Common myeloid progenitor, CD34-positive (primary cell): ENCODE results near the gene CLDN3.
A peak's percentile ranks its signal among the peaks of the same experiment; 100 is the strongest.
"Not testable (repeated sequence)": the region's sequence is repeated elsewhere in the genome, so short reads cannot be mapped to it uniquely, and the experiment has no call there.

Experiments used
- CTCF ChIA-PET: fragments of 350-600 bp; sonication (Branson Sonifier 250); formaldehyde crosslinking; loops from one replicate; lab custom pipeline; 2021; ENCODE audit warnings: antibody characterized with exemption; lab: Charles Lee
- POLR2A ChIA-PET: fragments of 350-600 bp; sonication (Branson Sonifier 250); formaldehyde crosslinking; loops from one replicate; lab custom pipeline; 2021; ENCODE audit warnings: antibody characterized with exemption; lab: Charles Lee
- DNase-seq, 3 donors: peaks; one replicate each; pipeline versions ENCODE4 v3.0.0 to v3.0.0-alpha.2; 2013
- H3K27ac ChIP-seq, 2 experiments: 1 replicate in 1 of 2; 2 replicates in 1 of 2; pipeline ENCODE4 v1.7.0; 2013; ENCODE audit warnings: inconsistent platforms in 2 of 2, low read length in 2 of 2, mild to moderate bottlenecking in 2 of 2, low read depth in 1 of 2, moderate library complexity in 1 of 2; ENCODE audit not compliant: severe bottlenecking in 2 of 2, insufficient read depth in 1 of 2, poor library complexity in 1 of 2
- H3K27me3 ChIP-seq, 5 experiments: replicated peaks in 2 of 5; 1 replicate in 3 of 5; 2 replicates in 2 of 5; pipeline versions ENCODE4 v1.6.1 to v1.7.0; 2013; ENCODE audit warnings: low read length in 4 of 5, mild to moderate bottlenecking in 2 of 5, moderate library complexity in 2 of 5, inconsistent platforms in 1 of 5; ENCODE audit not compliant: insufficient read depth in 5 of 5, control insufficient read depth in 4 of 5
- H3K36me3 ChIP-seq, 4 experiments: 1 replicate in 2 of 4; 2 replicates in 2 of 4; pipeline versions ENCODE4 v1.6.1 to v1.7.0; 2013; ENCODE audit warnings: low read length in 3 of 4, control low read depth in 1 of 4, mild to moderate bottlenecking in 1 of 4; ENCODE audit not compliant: control insufficient read depth in 4 of 4, insufficient read depth in 4 of 4
- H3K4me1 ChIP-seq, 4 experiments: 1 replicate in 3 of 4; 2 replicates in 1 of 4; pipeline versions ENCODE4 v1.6.1 to v1.7.1; 2013; ENCODE audit warnings: low read length in 3 of 4, mild to moderate bottlenecking in 3 of 4, control low read depth in 1 of 4, inconsistent platforms in 1 of 4, moderate library complexity in 1 of 4; ENCODE audit not compliant: control insufficient read depth in 4 of 4, insufficient read depth in 4 of 4; ENCODE audit errors: control extremely low read depth in 1 of 4
- H3K4me3 ChIP-seq, 7 experiments: 1 replicate in 4 of 7; 2 replicates in 3 of 7; pipeline versions ENCODE4 v1.5.1 to v1.7.0; 2013; ENCODE audit warnings: mild to moderate bottlenecking in 7 of 7, low read length in 6 of 7, moderate library complexity in 6 of 7, inconsistent platforms in 2 of 7, low read depth in 2 of 7, control low read depth in 1 of 7; ENCODE audit not compliant: insufficient read depth in 4 of 7, control insufficient read depth in 1 of 7; ENCODE audit errors: extremely low read depth in 1 of 7
- H3K9me3 ChIP-seq, 5 experiments: 1 replicate in 4 of 5; 2 replicates in 1 of 5; pipeline versions ENCODE4 v1.6.1 to v1.7.1; 2013; ENCODE audit warnings: low read length in 4 of 5, mild to moderate bottlenecking in 2 of 5, inconsistent platforms in 1 of 5, low read depth in 1 of 5, moderate library complexity in 1 of 5; ENCODE audit not compliant: control insufficient read depth in 4 of 5, insufficient read depth in 2 of 5; ENCODE audit errors: control extremely low read depth in 1 of 5
- WGBS: methylation state at CpG from one replicate; pipeline ENCODE4 v1.1.5; 2013; ENCODE audit not compliant: insufficient coverage; 5-methylcytosine and 5-hydroxymethylcytosine counted together

Gene CLDN3

DNA sequence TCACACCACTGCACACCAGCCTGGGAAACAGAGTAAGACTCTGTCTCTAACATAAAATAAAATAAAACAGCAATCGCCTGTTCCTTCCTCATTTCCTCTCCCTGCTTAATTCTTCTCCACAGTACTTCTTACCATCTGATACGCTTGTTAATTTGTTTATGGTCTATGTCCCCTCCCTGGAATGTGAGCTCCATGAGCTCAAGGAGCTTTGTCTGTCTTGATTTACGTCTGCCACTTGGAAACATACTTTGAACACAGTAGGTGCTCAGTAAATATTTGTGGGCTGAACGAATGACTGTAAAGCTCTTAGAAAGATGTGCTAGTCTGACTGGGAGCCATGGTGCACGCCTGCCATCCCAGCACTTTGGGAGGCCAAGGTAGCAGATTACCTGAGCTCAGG is 41.5 kb downstream of the CLDN3 start:
- Histone ChIP-seq H3K27me3 (peaks cover 0 to 84% (median 14%) of the 10 kb centered on the region in 5 experiments), H3K4me3 (no peak overlapping the region), H3K36me3 (no peaks in the 10 kb centered on the region), H3K9me3 (peaks cover 0 to 2% (median 0%) of the 10 kb centered on the region in 5 experiments), H3K27ac (no peak overlapping the region), H3K4me1 (no peaks in the 10 kb centered on the region)
- ChIA-PET POLR2A (no interaction called here), CTCF (interaction anchor here (0.7 to 2.3 kb wide), 8 partner anchors 26 to 181 kb away, joined by 3 to 23 read pairs (median 4); no protein-coding TSS in a partner anchor)
- no peak for DNase-seq
- WGBS, result 76% methylated on average over 4 of the region's 5 CpGs

DNA sequence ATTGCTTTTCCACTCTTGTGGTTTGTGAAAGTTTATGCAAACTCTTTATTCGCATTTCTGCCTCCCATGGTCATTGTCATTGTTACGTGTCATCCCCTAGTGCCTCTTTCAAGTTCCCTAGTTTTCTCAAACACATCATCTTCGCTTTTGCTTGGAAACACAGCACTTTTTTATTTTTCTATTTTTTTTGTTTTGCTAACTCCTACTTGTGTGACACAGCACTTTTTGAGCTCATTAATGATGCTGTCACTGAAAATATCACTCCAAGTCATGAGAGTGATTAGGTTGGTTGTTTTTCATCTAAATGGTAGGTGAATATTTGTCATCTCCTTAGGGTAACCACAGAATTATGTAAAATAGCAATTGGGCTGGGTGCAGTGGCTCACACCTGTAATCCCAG is 42.1 kb downstream of the CLDN3 start:
- no peak overlapping the region for H3K27ac ChIP-seq
- ChIA-PET CTCF (interaction anchor here (1.1 to 2.3 kb wide), 4 partner anchors 26 to 121 kb away, joined by 3 to 23 read pairs (median 4); no protein-coding TSS in a partner anchor), POLR2A (no interaction called here)
- no peaks in the 10 kb centered on the region for H3K36me3 ChIP-seq
- H3K4me1 ChIP-seq, result no peaks in the 10 kb centered on the region
- peaks cover 0 to 83% (median 14%) of the 10 kb centered on the region in 5 experiments for H3K27me3 ChIP-seq
- H3K9me3 ChIP-seq, result peaks cover 0 to 2% (median 0%) of the 10 kb centered on the region in 5 experiments
- peak in 2 of 3 donors; percentile 40 to 50 for DNase-seq
- WGBS, result 56% methylated on average over 3 of the region's 3 CpGs
- no peak overlapping the region for H3K4me3 ChIP-seq

DNA sequence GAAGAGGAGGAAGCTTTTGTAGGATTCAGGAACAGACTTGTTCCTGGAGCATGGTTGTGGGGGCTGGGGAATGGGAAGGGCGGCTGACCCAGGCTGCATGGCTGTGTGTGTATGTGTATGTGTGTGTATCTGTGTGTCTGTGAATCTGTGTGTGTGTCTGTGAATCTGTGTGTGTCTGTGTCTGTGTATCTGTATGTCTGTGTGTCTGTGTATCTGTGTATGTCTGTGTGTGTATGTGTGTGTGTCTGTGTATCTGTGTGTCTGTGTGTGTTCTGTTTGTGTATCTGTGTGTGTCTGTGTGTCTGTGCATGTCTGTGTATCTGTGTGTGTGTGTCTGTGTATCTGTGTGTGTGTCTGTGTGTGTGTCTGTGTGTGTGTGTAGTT is 44.0 kb downstream of the CLDN3 start:
- H3K4me3 ChIP-seq, result no peak overlapping the region
- 71% methylated on average over 1 of the region's 1 CpG for WGBS
- POLR2A ChIA-PET, result interaction anchor here (0.7 kb wide), 1 partner anchor 137 kb away, joined by 3 read pairs; no protein-coding TSS in a partner anchor
- no peaks in the 10 kb centered on the region for H3K4me1 ChIP-seq
- H3K9me3 ChIP-seq, result no peaks in the 10 kb centered on the region
- no peaks in the 10 kb centered on the region for H3K36me3 ChIP-seq
- no peak overlapping the region for H3K27ac ChIP-seq
- no peak for DNase-seq
- CTCF ChIA-PET, result interaction anchor here (0.6 to 2.5 kb wide), 9 partner anchors 14 to 517 kb away, joined by 3 to 24 read pairs (median 5); partner anchors contain the start of gene METTL27
- H3K27me3 ChIP-seq, result peaks cover 0 to 85% (median 23%) of the 10 kb centered on the region in 5 experiments

DNA sequence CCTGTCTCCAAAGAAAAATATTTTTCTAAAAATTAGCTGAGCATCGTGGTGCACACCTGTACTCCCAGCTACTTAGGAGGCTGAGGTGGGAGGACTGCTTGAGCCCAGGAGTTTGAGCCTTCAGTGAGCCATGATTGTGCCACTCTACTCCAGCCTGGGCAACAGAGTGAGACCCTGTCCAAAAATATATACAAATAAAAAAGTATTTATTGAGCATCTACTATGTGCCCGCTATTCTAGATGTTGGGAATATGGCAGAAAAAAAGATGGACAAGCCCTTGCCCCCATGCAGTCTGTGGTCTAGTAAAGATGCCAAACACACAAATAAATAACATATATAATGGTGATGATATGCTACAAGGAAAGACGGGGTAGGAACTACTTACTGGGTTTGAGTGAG is 46.3 kb downstream of the CLDN3 start:
- peaks cover 0 to 11% (median 9%) of the 10 kb centered on the region in 4 experiments for H3K4me1 ChIP-seq
- no peaks in the 10 kb centered on the region for H3K36me3 ChIP-seq
- no peak overlapping the region for H3K27ac ChIP-seq
- no peak overlapping the region for H3K4me3 ChIP-seq
- H3K9me3 ChIP-seq, result no peaks in the 10 kb centered on the region
- WGBS, result 100% methylated on average over 1 of the region's 3 CpGs
- ChIA-PET POLR2A (no interaction called here), CTCF (interaction anchor here (0.7 to 3.2 kb wide), 6 partner anchors 9 to 117 kb away, joined by 3 to 13 read pairs (median 3); no protein-coding TSS in a partner anchor)
- peaks cover 0 to 89% (median 36%) of the 10 kb centered on the region in 5 experiments for H3K27me3 ChIP-seq
- no peak for DNase-seq

DNA sequence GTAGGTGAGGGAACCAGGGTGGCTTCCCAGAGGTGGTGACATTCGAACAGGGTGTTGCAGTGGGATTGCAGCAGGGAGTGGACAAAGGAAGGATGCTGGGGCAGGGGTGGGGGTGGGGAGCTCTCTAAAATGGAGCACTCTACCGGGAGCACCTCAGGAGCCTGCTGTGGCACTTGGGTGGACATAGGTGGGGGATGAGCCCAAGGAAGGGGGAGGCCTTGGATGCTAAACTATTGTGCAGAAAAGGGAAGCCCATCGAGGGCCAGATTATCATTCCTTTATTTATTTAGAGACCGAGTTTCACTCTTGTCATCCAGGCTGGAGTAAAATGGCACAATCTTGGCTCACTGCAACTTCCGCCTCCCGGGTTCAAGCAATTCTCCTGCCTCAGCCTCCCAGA is 47.3 kb downstream of the CLDN3 start:
- no peak overlapping the region for H3K4me3 ChIP-seq
- 83% methylated on average over 4 of the region's 6 CpGs for WGBS
- no peak overlapping the region for H3K27ac ChIP-seq
- no peak for DNase-seq
- ChIA-PET POLR2A (no interaction called here), CTCF (interaction anchor here (1.1 to 3.2 kb wide), 3 partner anchors 11 to 116 kb away, joined by 3 to 13 read pairs (median 4); no protein-coding TSS in a partner anchor)
- H3K27me3 ChIP-seq, result peaks cover 0 to 85% (median 34%) of the 10 kb centered on the region in 5 experiments
- H3K36me3 ChIP-seq, result no peaks in the 10 kb centered on the region
- H3K4me1 ChIP-seq, result peaks cover 0 to 21% (median 19%) of the 10 kb centered on the region in 4 experiments
- no peaks in the 10 kb centered on the region for H3K9me3 ChIP-seq

DNA sequence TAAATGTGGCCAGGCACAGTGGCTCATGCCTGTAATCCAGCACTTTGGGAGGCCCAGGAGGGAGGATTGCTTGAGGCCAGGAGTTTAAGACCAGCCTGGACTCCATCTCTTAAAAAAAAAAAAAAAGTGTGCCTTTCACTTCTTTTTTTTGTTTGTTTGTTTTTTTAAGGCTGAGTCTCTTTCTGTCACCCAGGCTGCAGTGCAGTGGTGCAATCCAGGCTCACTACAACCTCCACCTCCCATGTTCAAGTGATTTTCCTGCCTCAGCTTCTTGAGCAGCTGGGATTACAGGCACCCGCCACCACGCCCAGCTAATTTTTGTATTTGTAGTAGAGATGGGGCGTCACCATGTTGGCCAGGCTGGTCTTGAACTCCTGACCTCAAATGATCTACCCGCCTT is 47.9 kb downstream of the CLDN3 start:
- DNase-seq, H3K4me3 ChIP-seq, POLR2A ChIA-PET, H3K9me3 ChIP-seq, H3K36me3 ChIP-seq, H3K27ac ChIP-seq: not testable (repeated sequence)
- CTCF ChIA-PET, result interaction anchor here (0.7 to 3.2 kb wide), 3 partner anchors 11 to 115 kb away, joined by 3 to 13 read pairs (median 4); partner anchors contain the start of gene MLXIPL
- WGBS, result 100% methylated on average over 2 of the region's 4 CpGs
- Histone ChIP-seq H3K4me1 (peaks cover 0 to 27% (median 25%) of the 10 kb centered on the region in 4 experiments), H3K27me3 (peaks cover 0 to 85% (median 34%) of the 10 kb centered on the region in 5 experiments)

DNA sequence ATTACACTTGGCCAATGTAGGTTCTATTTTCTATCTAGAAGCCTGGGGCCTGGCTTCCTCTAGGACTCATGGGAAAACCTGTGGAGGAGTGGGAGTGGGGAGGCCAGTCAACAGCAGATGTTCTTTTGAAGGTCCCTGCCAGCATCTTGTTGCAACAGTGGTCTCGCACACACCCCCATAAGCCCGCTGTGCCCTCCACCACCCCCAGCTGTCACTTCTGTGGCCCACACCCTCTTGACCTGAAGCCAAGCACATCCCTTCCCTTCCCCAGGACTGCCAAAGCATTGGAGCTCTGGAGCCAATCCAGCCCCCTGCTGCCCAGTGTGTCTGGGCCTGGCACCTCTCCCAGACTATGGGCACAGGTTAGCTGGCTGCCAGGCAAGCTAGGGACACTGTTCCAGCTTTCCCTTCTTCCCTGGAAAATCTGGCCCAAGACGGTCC is 48.7 kb downstream of the CLDN3 start:
- Histone ChIP-seq H3K4me1 (peaks cover 0 to 34% (median 32%) of the 10 kb centered on the region in 4 experiments), H3K4me3 (no peak overlapping the region), H3K27me3 (peaks cover 0 to 85% (median 33%) of the 10 kb centered on the region in 5 experiments), H3K36me3 (no peaks in the 10 kb centered on the region), H3K27ac (no peak overlapping the region), H3K9me3 (no peaks in the 10 kb centered on the region)
- ChIA-PET CTCF (interaction anchor here (0.5 to 3.2 kb wide), 5 partner anchors 10 to 115 kb away, joined by 3 to 13 read pairs (median 4); partner anchors contain the start of gene MLXIPL), POLR2A (no interaction called here)
- DNase-seq, result no peak
- 94% methylated on average over 2 of the region's 3 CpGs for WGBS
